Measurements from ENCODE around the gene SNU13. TPM values are rescaled to one million over a fixed set of nuclear protein-coding genes. Genes with fewer than 3 reads are reported as not detected.
"Not testable (repeated sequence)": the region's sequence is repeated elsewhere in the genome, so short reads cannot be mapped to it uniquely, and the experiment has no call there.

SNU13 gene
- 100 to 1,000 TPM in 3 of 4 donors, 10 to 100 TPM in 1; 99.0 to 169 (median 126) TPM for total RNA-seq

DNA sequence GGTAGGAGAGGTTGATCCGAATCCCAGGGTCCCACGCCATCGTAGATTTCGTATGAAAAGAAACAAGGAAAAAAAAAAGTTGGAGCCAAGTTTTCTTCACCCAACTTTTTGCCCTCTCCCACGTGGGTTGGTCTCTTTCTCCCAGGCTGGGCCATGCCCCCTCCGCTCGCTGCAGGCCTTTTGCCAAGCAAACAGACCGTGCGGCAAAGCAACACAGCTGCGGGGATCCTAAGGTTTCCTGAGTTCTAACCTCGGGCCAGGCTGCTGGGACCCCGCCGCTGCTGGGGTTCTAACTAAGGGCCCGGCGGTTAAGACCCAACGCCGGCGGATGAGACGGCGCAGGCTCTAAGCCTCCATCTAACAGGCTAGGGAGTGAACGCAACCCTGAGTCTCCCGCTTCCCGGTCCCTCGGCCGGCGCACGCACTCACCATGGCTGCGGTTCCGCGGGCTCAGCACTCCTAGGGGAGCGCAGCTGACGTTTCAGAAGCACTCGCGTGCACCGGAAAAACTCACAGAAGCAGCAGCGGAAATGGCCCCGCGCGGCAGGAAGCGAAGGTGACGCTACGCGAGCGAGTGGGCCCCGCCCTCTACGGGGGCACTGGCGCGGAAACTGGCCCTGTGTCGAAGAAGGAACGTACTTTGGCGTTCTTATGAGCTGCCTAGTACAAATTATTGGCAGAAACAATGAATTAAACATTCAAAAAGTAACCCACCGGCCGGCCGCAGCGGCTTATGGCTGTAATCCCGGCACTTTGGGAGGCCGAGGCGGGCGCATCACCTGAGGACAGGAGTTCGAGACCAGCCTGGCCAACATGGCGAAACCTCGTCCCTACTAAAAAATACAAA is at the start of gene SNU13:
Gene SNU13, minus strand, starts transcription at position 503 of the 847 bp plus-strand sequence. Its CDS starts 71 bp downstream, at position 432.
- ATAC-seq (ENCODE audit: low FRiP score) (peak; percentile 91), DNase-seq (ENCODE audit: low spot score) (peak; percentile 77)
- TF ChIP-seq CTCF (IDR thresholded peaks at IDR 0.05): no peak

GRCh38 chr22:41733241-41733640 is 44.6 kb upstream of the SNU13 start:
- ATAC-seq (ENCODE audit: low FRiP score); DNase-seq (ENCODE audit: low spot score): not testable (repeated sequence)

GRCh38 chr22:41732096-41732772 is 43.6 kb upstream of the SNU13 start:
- no peak for DNase-seq (ENCODE audit: low spot score)
- TF ChIP-seq CTCF (IDR thresholded peaks at IDR 0.05): no peak
- no peak for ATAC-seq (ENCODE audit: low FRiP score)

- ATAC-seq (ENCODE audit: low FRiP score) (no peak), DNase-seq (ENCODE audit: low spot score) (no peak)
- no peak for TF ChIP-seq CTCF (IDR thresholded peaks at IDR 0.05)
Observed at GRCh38 chr22:41731609-41732008, 42.9 kb upstream of the SNU13 start.

GRCh38 chr22:41725510-41726110 is 36.9 kb upstream of the SNU13 start:
- TF ChIP-seq CTCF (IDR thresholded peaks at IDR 0.05): no peak
- no peak for DNase-seq (ENCODE audit: low spot score)
- ATAC-seq (ENCODE audit: low FRiP score): no peak

GRCh38 chr22:41722496-41722895 is 33.8 kb upstream of the SNU13 start:
- DNase-seq (ENCODE audit: low spot score): no peak
- no peak for TF ChIP-seq CTCF (IDR thresholded peaks at IDR 0.05)
- no peak for ATAC-seq (ENCODE audit: low FRiP score)

- ATAC-seq (ENCODE audit: low FRiP score) (no peak), DNase-seq (ENCODE audit: low spot score) (no peak)
- no peak for TF ChIP-seq CTCF (IDR thresholded peaks at IDR 0.05)
Observed at GRCh38 chr22:41713004-41713403, 24.3 kb upstream of the SNU13 start.
